Progenitor cell of endocrine pancreas (in vitro differentiated cells): Measurements from ENCODE around the gene RPAP2. TPM values are rescaled to one million over a fixed set of nuclear protein-coding genes. Genes with fewer than 3 reads are reported as not detected.

Experiments
- DNase-seq: peaks from one replicate; pipeline ENCODE4 v3.0.0; 2021; ENCODE audit warnings: low spot score; ENCODE audit not compliant: unreplicated experiment
- H3K27ac Mint-ChIP-seq: 2 replicates; pipeline ENCODE4 v1.8.0; 2021; ENCODE audit warnings: mild to moderate bottlenecking, moderate library complexity, mixed read lengths
- H3K27me3 Mint-ChIP-seq: 2 replicates; pipeline ENCODE4 v1.8.0; 2021; ENCODE audit warnings: mixed read lengths
- H3K36me3 Mint-ChIP-seq: 2 replicates; pipeline ENCODE4 v1.8.0; 2022; ENCODE audit warnings: mixed read lengths; ENCODE audit not compliant: insufficient read depth
- H3K4me1 Mint-ChIP-seq: 2 replicates; pipeline ENCODE4 v1.8.0; 2021; ENCODE audit warnings: low read depth, mixed read lengths
- H3K4me3 Mint-ChIP-seq: 2 replicates; pipeline ENCODE4 v1.8.0; 2021; ENCODE audit warnings: low read depth, mild to moderate bottlenecking, moderate library complexity, mixed read lengths
- H3K9me3 Mint-ChIP-seq: 2 replicates; pipeline ENCODE4 v1.8.0; 2021; ENCODE audit warnings: low read depth, mixed read lengths
- total RNA-seq: library from RNA; stranded (reverse); gene quantifications from 2 replicates; pipeline ENCODE4 v1.2.1, GENCODE V29; 2021
- TF ChIP-seq, protein P1 (sequence below): fragments of 200-600 bp; sonication (generic); IDR thresholded peaks from one replicate; pipeline ENCODE4 v1.5.0; 2021; ENCODE audit warnings: antibody characterized with exemption, mild to moderate bottlenecking; ENCODE audit not compliant: unreplicated experiment

The RPAP2 gene
- total RNA-seq, 1 donor from 2014 or later, result 40.7 TPM

DNA sequence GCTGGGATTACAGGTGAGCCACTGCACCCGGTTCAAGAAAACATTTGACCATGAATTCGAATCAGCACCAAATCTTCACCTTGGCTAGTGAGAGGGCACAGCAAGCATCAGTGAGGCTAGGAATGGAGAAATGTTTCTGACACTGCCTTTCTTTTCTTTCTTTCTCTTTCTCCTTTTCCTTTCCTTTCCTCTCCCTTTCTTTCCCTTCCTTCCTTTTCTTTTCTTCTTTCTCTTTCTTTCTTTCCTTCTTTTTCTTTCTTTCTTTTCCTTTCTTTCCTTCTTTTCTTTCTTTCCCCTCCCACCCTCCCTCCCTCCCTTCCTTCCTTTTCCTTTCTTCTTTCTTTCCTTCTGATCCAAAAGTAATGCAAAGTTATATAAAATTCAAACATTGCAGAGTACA, 147.0 kb downstream of the RPAP2 start:
- DNase-seq, result no peak
- Mint-ChIP-seq H3K36me3 (peaks cover 2% of the 10 kb centered on the region), H3K27me3 (peaks cover 40% of the 10 kb centered on the region), H3K4me1 (peaks cover 9% of the 10 kb centered on the region), H3K4me3 (no peak overlapping the region), H3K9me3 (peaks cover 11% of the 10 kb centered on the region), H3K27ac (no peak overlapping the region)
- TF ChIP-seq, protein P1, sequence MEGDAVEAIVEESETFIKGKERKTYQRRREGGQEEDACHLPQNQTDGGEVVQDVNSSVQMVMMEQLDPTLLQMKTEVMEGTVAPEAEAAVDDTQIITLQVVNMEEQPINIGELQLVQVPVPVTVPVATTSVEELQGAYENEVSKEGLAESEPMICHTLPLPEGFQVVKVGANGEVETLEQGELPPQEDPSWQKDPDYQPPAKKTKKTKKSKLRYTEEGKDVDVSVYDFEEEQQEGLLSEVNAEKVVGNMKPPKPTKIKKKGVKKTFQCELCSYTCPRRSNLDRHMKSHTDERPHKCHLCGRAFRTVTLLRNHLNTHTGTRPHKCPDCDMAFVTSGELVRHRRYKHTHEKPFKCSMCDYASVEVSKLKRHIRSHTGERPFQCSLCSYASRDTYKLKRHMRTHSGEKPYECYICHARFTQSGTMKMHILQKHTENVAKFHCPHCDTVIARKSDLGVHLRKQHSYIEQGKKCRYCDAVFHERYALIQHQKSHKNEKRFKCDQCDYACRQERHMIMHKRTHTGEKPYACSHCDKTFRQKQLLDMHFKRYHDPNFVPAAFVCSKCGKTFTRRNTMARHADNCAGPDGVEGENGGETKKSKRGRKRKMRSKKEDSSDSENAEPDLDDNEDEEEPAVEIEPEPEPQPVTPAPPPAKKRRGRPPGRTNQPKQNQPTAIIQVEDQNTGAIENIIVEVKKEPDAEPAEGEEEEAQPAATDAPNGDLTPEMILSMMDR, result no peak

- H3K27ac Mint-ChIP-seq, result no peak overlapping the region
- no peak for DNase-seq
- peaks cover 40% of the 10 kb centered on the region for H3K27me3 Mint-ChIP-seq
- peaks cover 2% of the 10 kb centered on the region for H3K36me3 Mint-ChIP-seq
- H3K4me1 Mint-ChIP-seq, result peaks cover 9% of the 10 kb centered on the region
- H3K9me3 Mint-ChIP-seq, result peaks cover 8% of the 10 kb centered on the region
- no peak overlapping the region for H3K4me3 Mint-ChIP-seq
- TF ChIP-seq, protein P1, result no peak
Measured at GRCh38 chr1:92446546-92446945, 147.7 kb downstream of the RPAP2 start.

GRCh38 chr1:92447033-92447681, 148.3 kb downstream of the RPAP2 start:
- Mint-ChIP-seq H3K4me3 (no peak overlapping the region), H3K36me3 (no peaks in the 10 kb centered on the region), H3K9me3 (peaks cover 6% of the 10 kb centered on the region), H3K4me1 (peaks cover 4% of the 10 kb centered on the region), H3K27ac (no peak overlapping the region), H3K27me3 (peaks cover 40% of the 10 kb centered on the region)
- DNase-seq, result no peak
- TF ChIP-seq, protein P1, result no peak

- Mint-ChIP-seq H3K27me3 (peaks cover 40% of the 10 kb centered on the region), H3K27ac (no peak overlapping the region), H3K9me3 (peaks cover 6% of the 10 kb centered on the region), H3K4me3 (no peak overlapping the region), H3K4me1 (peaks cover 3% of the 10 kb centered on the region), H3K36me3 (no peaks in the 10 kb centered on the region)
- TF ChIP-seq, protein P1, result no peak
- DNase-seq, result no peak
Measured at GRCh38 chr1:92447976-92448375, 149.1 kb downstream of the RPAP2 start.

Other genes starting within 250 kb of the RPAP2 start
- gene SETSIP, start 223.6 kb upstream of the RPAP2 start, total RNA-seq, result not detected in 2 replicates
- 7.7 and 8.2 TPM in 2 replicates for gene BTBD8, start 218.7 kb upstream of the RPAP2 start, total RNA-seq
- not detected in 2 replicates for gene C1orf146, start 81.1 kb upstream of the RPAP2 start, total RNA-seq
- gene GLMN, start 72 bp upstream of the RPAP2 start, total RNA-seq, result 18.2 and 19.6 TPM in 2 replicates
- gene GFI1, start 187.9 kb downstream of the RPAP2 start, total RNA-seq, result 0.17 and 0.31 TPM in 2 replicates